IMR-90 (cell line): Measurements from ENCODE around the gene TMEM161A. TPM values are rescaled to one million over a fixed set of nuclear protein-coding genes. Genes with fewer than 3 reads are reported as not detected.

Source experiments
- ATAC-seq: fragments of 200-7000 bp; cut with Tn5 transposase; 2 replicates; pipeline ENCODE4 v1.9.1; 2020; ENCODE audit warnings: low read depth, mild to moderate bottlenecking, moderate library complexity
- BruUV-seq: library from RNA; stranded (reverse); fragments of 400-500 nt; replicated peaks from 2 replicates; lab custom pipeline; 2021; lab: Mats Ljungman, UMichigan
- CTCF ChIA-PET: fragments of 300-600 bp; formaldehyde crosslinking; extraction: SDS; loops from one replicate; lab custom pipeline; 2021; ENCODE audit warnings: antibody characterized with exemption; lab: Yijun Ruan, JAX
- POLR2A ChIA-PET: fragments of 300-600 bp; sonication (Branson Sonifier 250); formaldehyde crosslinking; loops from one replicate; lab custom pipeline; 2022; ENCODE audit warnings: antibody characterized with exemption; ENCODE audit not compliant: unreplicated experiment; lab: Charles Lee
- DNase-seq: peaks from one replicate; pipeline ENCODE4 v3.0.0; 2013
- H2AFZ ChIP-seq: replicated peaks from 2 replicates; pipeline ENCODE3; 2013; ENCODE audit warnings: low read length, mild to moderate bottlenecking; ENCODE audit not compliant: poor library complexity
- H2AK5ac ChIP-seq: 2 replicates; pipeline ENCODE4 v1.6.1; 2013; ENCODE audit warnings: low read depth, low read length, inconsistent platforms
- H2AK9ac ChIP-seq: replicated peaks from 2 replicates; pipeline ENCODE3; 2013; ENCODE audit warnings: mild to moderate bottlenecking, low read depth, low read length, moderate library complexity; ENCODE audit not compliant: poor library complexity
- H2BK120ac ChIP-seq: 2 replicates; pipeline ENCODE4 v1.6.1; 2013; ENCODE audit warnings: low read depth, low read length, inconsistent platforms
- H2BK15ac ChIP-seq: 3 replicates; pipeline ENCODE4 v1.6.1; 2013; ENCODE audit warnings: low read depth, low read length, inconsistent platforms
- H2BK20ac ChIP-seq: 2 replicates; pipeline ENCODE4 v1.6.1; 2013; ENCODE audit warnings: low read depth, mild to moderate bottlenecking, inconsistent platforms, low read length, moderate library complexity
- H2BK5ac ChIP-seq: 2 replicates; pipeline ENCODE4 v1.6.1; 2013; ENCODE audit warnings: mild to moderate bottlenecking, low read depth, low read length, inconsistent platforms; ENCODE audit not compliant: poor library complexity, severe bottlenecking
- H3K14ac ChIP-seq: replicated peaks from 2 replicates; pipeline ENCODE4 v1.6.1; 2013; ENCODE audit warnings: low read depth, low read length, inconsistent platforms
- H3K18ac ChIP-seq: 2 replicates; pipeline ENCODE4 v1.6.1; 2013; ENCODE audit warnings: low read depth, low read length, control low read depth
- H3K23ac ChIP-seq: 2 replicates; pipeline ENCODE4 v1.6.1; 2013; ENCODE audit warnings: low read depth, low read length, inconsistent platforms
- H3K27ac ChIP-seq: 2 replicates; pipeline ENCODE4 v1.5.1; 2013; ENCODE audit warnings: mild to moderate bottlenecking, control low read depth, low read length; ENCODE audit not compliant: insufficient read depth
- H3K27me3 ChIP-seq: 2 replicates; pipeline ENCODE4 v1.6.1; 2013; ENCODE audit warnings: low read length; ENCODE audit not compliant: control insufficient read depth, insufficient read depth
- H3K36me3 ChIP-seq: 2 replicates; pipeline ENCODE4 v1.6.1; 2013; ENCODE audit warnings: low read length, mixed read lengths; ENCODE audit not compliant: control insufficient read depth, insufficient read depth
- H3K4ac ChIP-seq: 2 replicates; pipeline ENCODE4 v1.6.1; 2013; ENCODE audit warnings: low read depth, low read length, inconsistent platforms
- H3K4me1 ChIP-seq: 2 replicates; pipeline ENCODE4 v1.6.1; 2013; ENCODE audit warnings: low read length, mixed read lengths; ENCODE audit not compliant: control insufficient read depth, insufficient read depth
- H3K4me2 ChIP-seq: 2 replicates; pipeline ENCODE4 v1.6.1; 2013; ENCODE audit warnings: low read depth, mild to moderate bottlenecking, control low read depth, low read length, moderate library complexity
- H3K4me3 ChIP-seq: 2 replicates; pipeline ENCODE4 v1.5.1; 2013; ENCODE audit warnings: low read depth, mild to moderate bottlenecking, control low read depth, low read length, moderate library complexity; ENCODE audit not compliant: insufficient read depth
- H3K56ac ChIP-seq: 2 replicates; pipeline ENCODE4 v1.6.1; 2013; ENCODE audit warnings: low read length, inconsistent platforms; ENCODE audit not compliant: insufficient read depth; ENCODE audit errors: extremely low read depth
- H3K79me1 ChIP-seq, 2 experiments: 2 replicates each; pipeline ENCODE4 v1.6.1; 2013; ENCODE audit warnings: low read length in 2 of 2, inconsistent platforms in 1 of 2, low read depth in 1 of 2
- H3K9ac ChIP-seq: 2 replicates; pipeline ENCODE4 v1.6.1; 2013; ENCODE audit warnings: low read depth, low read length, control low read depth
- H3K9me1 ChIP-seq: 2 replicates; pipeline ENCODE4 v1.6.1; 2013; ENCODE audit warnings: low read length, inconsistent platforms; ENCODE audit not compliant: insufficient read depth
- H3K9me3 ChIP-seq: 2 replicates; pipeline ENCODE4 v1.6.1; 2013; ENCODE audit warnings: low read length; ENCODE audit not compliant: control insufficient read depth, insufficient read depth
- H4K20me1 ChIP-seq: 2 replicates; pipeline ENCODE4 v1.6.1; 2013; ENCODE audit warnings: low read length, inconsistent platforms; ENCODE audit not compliant: insufficient read depth
- H4K5ac ChIP-seq: 2 replicates; pipeline ENCODE4 v1.6.1; 2013; ENCODE audit warnings: mild to moderate bottlenecking, low read depth, low read length, control low read depth
- H4K8ac ChIP-seq, 2 experiments: 2 replicates each; pipeline ENCODE4 v1.6.1; 2013; ENCODE audit warnings: low read depth in 2 of 2, low read length in 2 of 2, control low read depth in 1 of 2, inconsistent platforms in 1 of 2
- H4K91ac ChIP-seq: 2 replicates; pipeline ENCODE4 v1.6.1; 2013; ENCODE audit warnings: low read depth, low read length, inconsistent platforms; ENCODE audit not compliant: insufficient read depth
- BHLHE40 ChIP-seq: fragments of 150-350 bp; IDR thresholded peaks from 2 replicates; pipeline ENCODE4 v1.6.1; 2016; ENCODE audit warnings: mild to moderate bottlenecking, low read depth, low read length
- FOS ChIP-seq: fragments of 150-350 bp; IDR thresholded peaks from 2 replicates; pipeline ENCODE4 v1.6.1; 2016; ENCODE audit warnings: low read depth, low read length
- WGBS, 2 experiments: methylation state at CpG; one replicate each; pipeline versions ENCODE4 v1.1.5 to v1.1.7; 2013; ENCODE audit warnings: missing lambda C conversion rate in 2 of 2; ENCODE audit not compliant: insufficient read length in 1 of 2; ENCODE audit errors: extremely low coverage in 2 of 2; 5-methylcytosine and 5-hydroxymethylcytosine counted together
- dilution Hi-C: fragments of 300-500 bp; cut with HindIII; formaldehyde crosslinking; loops from one replicate; pipeline ENCODE4 v1.14.3; 2018; ENCODE audit warnings: low sequenced_read_pairs; ENCODE audit not compliant: unreplicated experiment
- in situ Hi-C: fragments of 300-500 bp; cut with MboI; formaldehyde crosslinking; loops from 3 replicates; pipeline ENCODE4 v1.14.3; 2019; ENCODE audit warnings: low sequenced_read_pairs, inconsistent platforms, mixed read lengths
- intact Hi-C: fragments of 100-400 bp; cut with micrococcal nuclease; formaldehyde crosslinking; loops from 2 replicates; pipeline ENCODE4 v1.10.0; 2022
- polyA plus RNA-seq, 3 experiments: library from polyadenylated mRNA; depleted of rRNA; stranded (reverse); fragments of >200 nt; gene quantifications; 2 replicates each; pipeline ENCODE4 v1.2.3, GENCODE V29; 2012; ENCODE audit warnings: low replicate concordance in 1 of 3
- total RNA-seq: library from RNA; depleted of rRNA; stranded (reverse); fragments of >200 nt; gene quantifications from 2 replicates; pipeline ENCODE4 v1.2.3, GENCODE V29; 2012

The TMEM161A gene
- total and polyA plus RNA-seq, 2 of the 4 experiments (the other 2 are of a cell fraction), result 11.1 to 34.8 TPM

DNA sequence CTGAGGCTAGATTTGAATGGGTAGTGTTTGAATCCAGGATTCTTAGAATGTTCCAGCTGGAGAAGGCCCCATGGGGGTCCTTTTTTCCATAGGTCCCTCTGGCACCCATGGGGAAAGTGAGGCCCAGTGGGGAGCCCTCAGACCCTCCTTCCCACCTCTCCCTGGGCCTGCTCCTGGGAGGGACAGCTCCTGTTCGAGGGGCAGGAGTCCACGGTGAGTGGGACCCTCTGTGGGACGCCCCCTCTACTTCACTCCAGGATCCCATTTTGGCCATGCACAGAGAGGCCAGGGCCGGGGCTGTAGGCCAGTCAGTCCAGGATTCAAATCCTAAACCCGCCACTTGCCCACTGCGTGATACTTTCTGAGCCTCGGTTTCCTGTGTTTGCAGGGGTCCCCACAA, 24.2 kb upstream of the TMEM161A start:
- H2BK15ac ChIP-seq, result no peak overlapping the region

More for the DNA sequence above, 24.2 kb upstream of the TMEM161A start:
- intact Hi-C loops (no loop called here), in situ Hi-C loops (no loop called here), dilution Hi-C loops (no loop called here)
- Histone ChIP-seq H3K36me3 (no peaks in the 10 kb centered on the region), H3K9me3 (no peaks in the 10 kb centered on the region), H2BK120ac (no peak overlapping the region), H4K8ac (no peak overlapping the region), H3K79me1 (no peaks in the 10 kb centered on the region), H4K20me1 (no peaks in the 10 kb centered on the region), H2AK9ac (no peak overlapping the region), H2AK5ac (no peak overlapping the region), H3K4ac (no peak overlapping the region), H3K56ac (no peak overlapping the region), H3K9ac (no peak overlapping the region), H3K27ac (no peak overlapping the region), H3K4me3 (no peak overlapping the region), H3K9me1 (no peaks in the 10 kb centered on the region), H2BK20ac (no peak overlapping the region), H3K4me1 (no peaks in the 10 kb centered on the region), H2BK5ac (no peak overlapping the region), H3K14ac (no peak overlapping the region), H4K5ac (no peak overlapping the region), H3K18ac (no peak overlapping the region), H4K91ac (no peak overlapping the region), H2AFZ (no peak overlapping the region), H3K4me2 (no peak overlapping the region), H3K23ac (no peak overlapping the region), H3K27me3 (no peaks in the 10 kb centered on the region)
- POLR2A ChIA-PET, result no interaction called here
- no TSS peak for BruUV-seq
- TF ChIP-seq FOS (no peak), BHLHE40 (no peak)
- 98% methylated on average over 4 of the region's 7 CpGs; no CpG with 5 or more reads in 1 of the 2 experiments for WGBS, 2 experiments
- DNase-seq, result no peak
- CTCF ChIA-PET, result interaction anchor here (0.5 kb wide), 1 partner anchor 212 kb away, joined by 4 read pairs; no protein-coding TSS in a partner anchor
- ATAC-seq, result no peak
